Gastroesophageal sphincter (tissue), 4 donors: Measurements from ENCODE around the gene ADD1. TPM values are rescaled to one million over a fixed set of nuclear protein-coding genes. Genes with fewer than 3 reads are reported as not detected.

Experiments
- ATAC-seq: fragments of 150-250 bp; one replicate; pipeline ENCODE4 v1.9.1; 2016; ENCODE audit warnings: mild to moderate bottlenecking, moderate library complexity
- H3K27ac ChIP-seq, 4 donors: fragments of 200-600 bp; sonication (generic) in 3 of 4; 1 replicate in 3 of 4; 2 replicates in 1 of 4; pipeline ENCODE4 v1.5.1; 2016 to 2019
- H3K27me3 ChIP-seq: fragments of 200-600 bp; sonication (generic); one replicate; pipeline ENCODE4 v1.5.1; 2019
- H3K36me3 ChIP-seq, 2 donors: fragments of 200-600 bp; sonication (generic); one replicate each; pipeline ENCODE4 v1.5.1; 2019; ENCODE audit warnings: control low read depth in 1 of 2
- H3K4me1 ChIP-seq, 3 donors: fragments of 200-600 bp; sonication (generic); 1 replicate in 2 of 3; 2 replicates in 1 of 3; pipeline ENCODE4 v1.5.1; 2016 to 2019; ENCODE audit warnings: control low read depth in 2 of 3
- H3K4me3 ChIP-seq, 2 donors: fragments of 200-600 bp; sonication (generic); one replicate each; pipeline ENCODE4 v1.5.1; 2019; ENCODE audit warnings: mild to moderate bottlenecking in 1 of 2, moderate library complexity in 1 of 2
- H3K9me3 ChIP-seq, 3 donors: fragments of 200-600 bp; sonication (generic); one replicate each; pipeline ENCODE4 v1.5.1; 2017 to 2019; ENCODE audit warnings: control low read depth in 2 of 3
- CTCF ChIP-seq, 4 experiments: fragments of 200-600 bp in 2 of 4; fragments of 450-650 bp in 2 of 4; sonication (generic) in 1 of 4; IDR thresholded peaks; one replicate each; pipeline ENCODE4 v1.5.1; 2017 to 2019; ENCODE audit warnings: antibody characterized with exemption in 4 of 4, mild to moderate bottlenecking in 2 of 4, moderate library complexity in 2 of 4
- EP300 ChIP-seq: sonication (generic); formaldehyde crosslinking; IDR thresholded peaks from one replicate; pipeline ENCODE4 v1.6.1; 2017; ENCODE audit warnings: antibody characterized with exemption, mild to moderate bottlenecking
- POLR2A ChIP-seq, 2 donors: fragments of 450-650 bp; IDR thresholded peaks; one replicate each; pipeline ENCODE4 v1.6.1; 2017; ENCODE audit warnings: antibody characterized with exemption in 2 of 2, mild to moderate bottlenecking in 2 of 2, moderate library complexity in 1 of 2
- POLR2AphosphoS5 ChIP-seq: sonication (generic); formaldehyde crosslinking; IDR thresholded peaks from one replicate; pipeline ENCODE4 v1.6.1; 2017; ENCODE audit warnings: antibody characterized with exemption
- WGBS, 2 donors: methylation state at CpG; one replicate each; pipeline ENCODE4 v1.1.5; 2018; ENCODE audit warnings: low coverage in 1 of 2; 5-methylcytosine and 5-hydroxymethylcytosine counted together
- total RNA-seq, 4 donors: library from RNA; depleted of rRNA; stranded (reverse); fragments of >200 nt; gene quantifications; one replicate each; pipeline ENCODE4 v1.1.0, GENCODE V29; 2016

Gene ADD1
- total RNA-seq, 4 donors from 2014 or later = 230 to 384 (median 297) TPM

- peaks cover 0 to 99% (median 69%) of the 10 kb centered on the region in 3 donors for H3K4me1 ChIP-seq
Observed at GRCh38 chr4:2796849-2797544, 46.6 kb upstream of the ADD1 start.

GRCh38 chr4:2797545-2798305 is 45.9 kb upstream of the ADD1 start:
- TF ChIP-seq POLR2A (IDR thresholded peaks at IDR 0.05) = no peak
- TF ChIP-seq EP300 = no peak
- TF ChIP-seq POLR2AphosphoS5 = no peak
- no peak for TF ChIP-seq CTCF (IDR thresholded peaks at IDR 0.05)
- H3K27me3 ChIP-seq = no peaks in the 10 kb centered on the region
- H3K4me1 ChIP-seq = peaks cover 0 to 96% (median 68%) of the 10 kb centered on the region in 3 donors
- H3K4me3 ChIP-seq = no peak overlapping the region
- H3K9me3 ChIP-seq = no peaks in the 10 kb centered on the region
- ATAC-seq = no peak
- H3K27ac ChIP-seq = peak overlapping the region in 3 of 4 donors; percentile 77 to 83 (median 80)
- WGBS, 2 donors = 68% methylated on average over 7 of the region's 23 CpGs; no CpG with 5 or more reads in 1 of the 2 donors
- H3K36me3 ChIP-seq = no peaks in the 10 kb centered on the region

More at GRCh38 chr4:2796849-2797544, 46.6 kb upstream of the ADD1 start:
- H3K27ac ChIP-seq = peak overlapping the region in 3 of 4 donors; percentile 77 to 83 (median 80)
- TF ChIP-seq CTCF (IDR thresholded peaks at IDR 0.05) = no peak
- TF ChIP-seq POLR2A (IDR thresholded peaks at IDR 0.05) = no peak
- TF ChIP-seq POLR2AphosphoS5 = no peak
- no peaks in the 10 kb centered on the region for H3K9me3 ChIP-seq
- no peak overlapping the region for H3K4me3 ChIP-seq
- H3K36me3 ChIP-seq = no peaks in the 10 kb centered on the region
- 77% methylated on average over 9 of the region's 13 CpGs; no CpG with 5 or more reads in 1 of the 2 donors for WGBS, 2 donors
- ATAC-seq = no peak
- no peaks in the 10 kb centered on the region for H3K27me3 ChIP-seq

GRCh38 chr4:2798399-2799223 is 45.0 kb upstream of the ADD1 start:
- peaks cover 0 to 98% (median 69%) of the 10 kb centered on the region in 3 donors for H3K4me1 ChIP-seq
- H3K9me3 ChIP-seq = no peaks in the 10 kb centered on the region
- H3K36me3 ChIP-seq = no peaks in the 10 kb centered on the region
- TF ChIP-seq POLR2A (IDR thresholded peaks at IDR 0.05) (no peak), CTCF (IDR thresholded peaks at IDR 0.05) (no peak), POLR2AphosphoS5 (no peak), EP300 (no peak)
- H3K4me3 ChIP-seq = peak overlapping the region in 1 of 2 donors; percentile 36
- no peaks in the 10 kb centered on the region for H3K27me3 ChIP-seq
- 79% methylated on average over 9 of the region's 29 CpGs; no CpG with 5 or more reads in 1 of the 2 donors for WGBS, 2 donors
- H3K27ac ChIP-seq = peak overlapping the region in 3 of 4 donors; percentile 77 to 83 (median 80)
- ATAC-seq = peak; percentile 50

GRCh38 chr4:2799224-2799911 is 44.3 kb upstream of the ADD1 start:
- TF ChIP-seq POLR2A (IDR thresholded peaks at IDR 0.05) = no peak
- TF ChIP-seq POLR2AphosphoS5 = no peak
- TF ChIP-seq CTCF (IDR thresholded peaks at IDR 0.05) = no peak
- WGBS, 2 donors = 60% methylated on average over 2 of the region's 14 CpGs; no CpG with 5 or more reads in 1 of the 2 donors
- no peaks in the 10 kb centered on the region for H3K27me3 ChIP-seq
- ATAC-seq = no peak
- H3K4me1 ChIP-seq = peaks cover 0 to 98% (median 67%) of the 10 kb centered on the region in 3 donors
- H3K9me3 ChIP-seq = no peaks in the 10 kb centered on the region
- no peaks in the 10 kb centered on the region for H3K36me3 ChIP-seq
- H3K4me3 ChIP-seq = peak overlapping the region in 1 of 2 donors; percentile 36
- peak overlapping the region in 3 of 4 donors; percentile 77 to 83 (median 80) for H3K27ac ChIP-seq
